T-cell (primary cell): ENCODE measurements around the gene WIPF2. TPM values are rescaled to one million over a fixed set of nuclear protein-coding genes. Genes with fewer than 3 reads are reported as not detected.

Experiments used
- ATAC-seq, 4 experiments: fragments of 200-7000 bp in 3 of 4; fragments of 150-1000 bp in 1 of 4; cut with Tn5 transposase; replicated peaks in 1 of 4; 1 replicate in 3 of 4; 2 replicates in 1 of 4; pipeline ENCODE4 v1.10.0; 2021; ENCODE audit warnings: moderate library complexity in 3 of 4, mild to moderate bottlenecking in 2 of 4, moderate number of reproducible peaks in 1 of 4
- CTCF ChIA-PET, 2 donors: fragments of 300-600 bp; sonication (Branson Sonifier 250); formaldehyde crosslinking; loops; one replicate each; lab custom pipeline; 2022; ENCODE audit warnings: antibody characterized with exemption in 2 of 2; lab: Charles Lee
- POLR2A ChIA-PET, 2 donors: fragments of 300-600 bp; sonication (Branson Sonifier 250); formaldehyde crosslinking; loops; one replicate each; lab custom pipeline; 2022; ENCODE audit warnings: antibody characterized with exemption in 2 of 2; lab: Charles Lee
- DNase-seq, 35 experiments: peaks; one replicate each; pipeline versions ENCODE4 v3.0.0 to v3.0.0-alpha.2; 2013 to 2023
- H3K27ac ChIP-seq: one replicate; pipeline ENCODE4 v1.5.1; 2013; ENCODE audit warnings: low read length
- H3K27me3 ChIP-seq, 2 experiments: replicated peaks in 1 of 2; 1 replicate in 1 of 2; 2 replicates in 1 of 2; pipeline versions ENCODE4 v1.6.1 to v1.7.0; 2013; ENCODE audit warnings: low read length in 1 of 2, mixed read lengths in 1 of 2; ENCODE audit not compliant: control insufficient read depth in 2 of 2, insufficient read depth in 2 of 2; ENCODE audit errors: extremely low read depth in 1 of 2
- H3K36me3 ChIP-seq, 2 donors: 1 replicate in 1 of 2; 2 replicates in 1 of 2; pipeline versions ENCODE4 v1.6.1 to v1.7.0; 2013; ENCODE audit warnings: low read length in 1 of 2; ENCODE audit not compliant: control insufficient read depth in 2 of 2, insufficient read depth in 1 of 2; ENCODE audit errors: extremely low read depth in 1 of 2
- H3K4me1 ChIP-seq, 2 experiments: 1 replicate in 1 of 2; 2 replicates in 1 of 2; pipeline versions ENCODE4 v1.6.1 to v1.7.0; 2013; ENCODE audit warnings: low read length in 2 of 2, mixed read lengths in 1 of 2; ENCODE audit not compliant: insufficient read depth in 2 of 2, control insufficient read depth in 1 of 2; ENCODE audit errors: extremely low read depth in 1 of 2
- H3K4me3 ChIP-seq, 2 donors: 1 replicate in 1 of 2; 2 replicates in 1 of 2; pipeline versions ENCODE4 v1.5.1 to v1.7.0; 2013; ENCODE audit warnings: mild to moderate bottlenecking in 2 of 2, low read length in 1 of 2, moderate library complexity in 1 of 2; ENCODE audit not compliant: control insufficient read depth in 1 of 2; ENCODE audit errors: extremely low read depth in 1 of 2
- H3K9me3 ChIP-seq: 2 replicates; pipeline ENCODE4 v1.7.0; 2013
- H3K27ac Mint-ChIP-seq, 2 donors: one replicate each; pipeline ENCODE4 v1.8.0; 2020 to 2021; ENCODE audit warnings: mild to moderate bottlenecking in 2 of 2, mixed read lengths in 2 of 2
- H3K27me3 Mint-ChIP-seq, 2 donors: one replicate each; pipeline ENCODE4 v1.8.0; 2021 to 2022; ENCODE audit warnings: mixed read lengths in 2 of 2
- H3K36me3 Mint-ChIP-seq: one replicate; pipeline ENCODE4 v1.8.0; 2021; ENCODE audit warnings: mixed read lengths
- H3K4me1 Mint-ChIP-seq, 3 donors: one replicate each; pipeline ENCODE4 v1.8.0; 2020 to 2022; ENCODE audit warnings: mixed read lengths in 3 of 3, mild to moderate bottlenecking in 1 of 3
- H3K4me3 Mint-ChIP-seq, 3 donors: one replicate each; pipeline ENCODE4 v1.8.0; 2020 to 2022; ENCODE audit warnings: mild to moderate bottlenecking in 3 of 3, mixed read lengths in 3 of 3, moderate library complexity in 3 of 3
- H3K9me3 Mint-ChIP-seq, 3 donors: one replicate each; pipeline ENCODE4 v1.8.0; 2020 to 2022; ENCODE audit warnings: mixed read lengths in 3 of 3
- WGBS: methylation state at CpG from one replicate; pipeline ENCODE4 v1.1.5; 2013; ENCODE audit warnings: missing lambda C conversion rate; ENCODE audit not compliant: insufficient coverage; 5-methylcytosine and 5-hydroxymethylcytosine counted together
- total RNA-seq, 35 experiments: library from RNA in 6 of 35; stranded (reverse) in 6 of 35; fragments of 120-200 nt in 1 of 35; gene quantifications; one replicate each; pipeline versions ENCODE4 v1.2.1 to v1.2.4 and lab custom pipeline; 2013 to 2026

WIPF2 gene, protein sequence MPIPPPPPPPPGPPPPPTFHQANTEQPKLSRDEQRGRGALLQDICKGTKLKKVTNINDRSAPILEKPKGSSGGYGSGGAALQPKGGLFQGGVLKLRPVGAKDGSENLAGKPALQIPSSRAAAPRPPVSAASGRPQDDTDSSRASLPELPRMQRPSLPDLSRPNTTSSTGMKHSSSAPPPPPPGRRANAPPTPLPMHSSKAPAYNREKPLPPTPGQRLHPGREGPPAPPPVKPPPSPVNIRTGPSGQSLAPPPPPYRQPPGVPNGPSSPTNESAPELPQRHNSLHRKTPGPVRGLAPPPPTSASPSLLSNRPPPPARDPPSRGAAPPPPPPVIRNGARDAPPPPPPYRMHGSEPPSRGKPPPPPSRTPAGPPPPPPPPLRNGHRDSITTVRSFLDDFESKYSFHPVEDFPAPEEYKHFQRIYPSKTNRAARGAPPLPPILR
- total RNA-seq: 10 to 100 TPM; 23.1 to 42.1 (median 32.1) TPM
- total RNA-seq (2013): 15.1 TPM
- total RNA-seq (lab: John Stamatoyannopoulos, UW): 39.6 to 68.3 (median 54.8) reads per million in 29 experiments

DNA sequence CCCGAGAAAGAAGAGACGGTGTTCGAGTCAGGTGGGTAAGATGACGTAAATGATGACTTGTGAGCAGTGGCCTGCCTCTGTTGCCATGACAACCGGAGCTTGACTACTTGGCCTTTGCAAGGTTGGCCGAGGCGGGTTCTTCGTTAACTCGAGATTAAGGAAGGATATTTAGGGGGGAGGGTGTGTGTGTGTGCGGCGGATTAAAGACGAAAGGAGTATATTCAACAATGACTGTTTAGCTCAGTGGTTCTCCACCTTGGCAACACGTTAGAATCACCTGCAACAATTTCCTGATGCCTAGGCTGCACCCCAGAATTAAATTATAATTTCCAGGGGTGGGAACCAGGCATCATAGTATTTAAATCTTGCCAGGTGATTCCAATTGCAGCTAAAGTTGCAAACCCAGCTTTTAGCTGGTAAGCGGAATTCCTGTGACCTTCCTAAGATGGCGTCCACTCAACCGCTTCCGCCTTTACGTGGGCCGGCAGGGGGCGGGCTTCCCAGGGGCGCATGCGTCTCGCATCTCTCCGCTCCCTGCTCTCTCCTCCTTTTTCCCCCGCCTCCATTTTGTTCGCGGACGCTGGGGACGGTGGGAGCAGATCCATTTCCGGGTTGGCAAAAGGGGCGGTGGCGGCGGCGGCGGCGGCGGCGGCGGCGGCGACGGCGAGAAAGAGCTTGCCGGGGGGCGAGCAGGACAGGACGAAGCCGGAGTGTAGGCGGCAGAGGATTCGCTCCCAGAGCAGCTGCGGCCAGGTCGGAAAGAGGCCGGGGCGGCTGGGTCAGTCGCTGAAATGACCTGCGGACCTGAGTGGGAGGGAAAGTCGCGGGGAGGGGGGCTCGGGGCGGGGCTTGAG is at the start of gene WIPF2:
Gene WIPF2 (plus strand): TSS at position 565 of the 854 bp plus-strand sequence. CDS start 37,156 bp downstream, outside the sequence.
- peaks cover 8 to 24% of the 10 kb centered on the region in 2 experiments for H3K4me1 ChIP-seq
- H3K4me1 Mint-ChIP-seq: peaks cover 26 to 42% (median 30%) of the 10 kb centered on the region in 3 donors
- peaks cover 3% of the 10 kb centered on the region for H3K36me3 Mint-ChIP-seq
- no peaks in the 10 kb centered on the region for H3K27me3 Mint-ChIP-seq
- 2% methylated on average over 50 of the region's 59 CpGs for WGBS
- ChIA-PET CTCF (interaction anchor here in 1 of 2 donors (0.6 to 2.0 kb wide), 16 partner anchors 10 to 239 kb away, joined by 3 to 13 read pairs (median 4); partner anchors contain the start of genes CASC3, MED24 and PSMD3), POLR2A (interaction anchor here (0.5 to 1.0 kb wide), 10 partner anchors 8 to 1469 kb away, joined by 3 to 12 read pairs (median 3); partner anchors contain the start of gene CDK12 (in 1 of the 2))
- H3K27me3 ChIP-seq: no peaks in the 10 kb centered on the region
- H3K9me3 Mint-ChIP-seq: no peaks in the 10 kb centered on the region
- H3K27ac ChIP-seq: peak within 1 kb of the TSS; percentile 92
- ATAC-seq: peak; percentile 91 to 99 (median 97)
- H3K27ac Mint-ChIP-seq: peak within 1 kb of the TSS; percentile 100
- H3K36me3 ChIP-seq: no peaks in the 10 kb centered on the region
- DNase-seq: peak; percentile 91 to 98 (median 94)
- no peaks in the 10 kb centered on the region for H3K9me3 ChIP-seq
- peak within 1 kb of the TSS; percentile 50 to 71 for H3K4me3 ChIP-seq
- H3K4me3 Mint-ChIP-seq: peak within 1 kb of the TSS; percentile 87 to 98 (median 95)

- Histone ChIP-seq H3K9me3 (no peaks in the 10 kb centered on the region), H3K36me3 (peaks cover 13 to 71% of the 10 kb centered on the region in 2 donors), H3K27me3 (no peaks in the 10 kb centered on the region), H3K4me3 (no peak overlapping the region), H3K4me1 (peaks cover 0 to 3% of the 10 kb centered on the region in 2 experiments), H3K27ac (no peak overlapping the region)
- WGBS: no CpG with 5 or more reads among the region's 2 CpGs
- POLR2A ChIA-PET: interaction anchor here in 1 of 2 donors (0.9 kb wide), 1 partner anchor 57 kb away, joined by 5 read pairs; no protein-coding TSS in a partner anchor
- DNase-seq: no peak
- CTCF ChIA-PET: interaction anchor here (0.5 to 0.6 kb wide), 3 partner anchors 31 to 80 kb away, joined by 3 to 13 read pairs (median 4); no protein-coding TSS in a partner anchor
- Mint-ChIP-seq H3K36me3 (peaks cover 66% of the 10 kb centered on the region), H3K4me3 (no peak overlapping the region), H3K27me3 (no peaks in the 10 kb centered on the region), H3K27ac (no peak overlapping the region), H3K9me3 (no peaks in the 10 kb centered on the region), H3K4me1 (peaks cover 5 to 14% (median 12%) of the 10 kb centered on the region in 3 donors)
- no peak for ATAC-seq
Measured at GRCh38 chr17:40170325-40170724, 48.8 kb upstream of the WIPF2 start.

GRCh38 chr17:40171750-40172149 is 47.4 kb upstream of the WIPF2 start:
- peaks cover 0 to 7% of the 10 kb centered on the region in 2 experiments for H3K4me1 ChIP-seq
- POLR2A ChIA-PET: no interaction called here
- no peak overlapping the region for H3K4me3 ChIP-seq
- no peaks in the 10 kb centered on the region for H3K27me3 ChIP-seq
- ATAC-seq: no peak
- H3K4me1 Mint-ChIP-seq: peaks cover 6 to 7% (median 6%) of the 10 kb centered on the region in 3 donors
- CTCF ChIA-PET: no interaction called here
- DNase-seq: no peak
- H3K9me3 Mint-ChIP-seq: no peaks in the 10 kb centered on the region
- H3K27me3 Mint-ChIP-seq: no peaks in the 10 kb centered on the region
- H3K27ac ChIP-seq: no peak overlapping the region
- no CpG with 5 or more reads among the region's 1 CpG for WGBS
- H3K36me3 ChIP-seq: peaks cover 11 to 68% of the 10 kb centered on the region in 2 donors
- H3K27ac Mint-ChIP-seq: peak overlapping the region in 1 of 2 donors; percentile 39
- peaks cover 52% of the 10 kb centered on the region for H3K36me3 Mint-ChIP-seq
- H3K4me3 Mint-ChIP-seq: no peak overlapping the region
- H3K9me3 ChIP-seq: no peaks in the 10 kb centered on the region

DNA sequence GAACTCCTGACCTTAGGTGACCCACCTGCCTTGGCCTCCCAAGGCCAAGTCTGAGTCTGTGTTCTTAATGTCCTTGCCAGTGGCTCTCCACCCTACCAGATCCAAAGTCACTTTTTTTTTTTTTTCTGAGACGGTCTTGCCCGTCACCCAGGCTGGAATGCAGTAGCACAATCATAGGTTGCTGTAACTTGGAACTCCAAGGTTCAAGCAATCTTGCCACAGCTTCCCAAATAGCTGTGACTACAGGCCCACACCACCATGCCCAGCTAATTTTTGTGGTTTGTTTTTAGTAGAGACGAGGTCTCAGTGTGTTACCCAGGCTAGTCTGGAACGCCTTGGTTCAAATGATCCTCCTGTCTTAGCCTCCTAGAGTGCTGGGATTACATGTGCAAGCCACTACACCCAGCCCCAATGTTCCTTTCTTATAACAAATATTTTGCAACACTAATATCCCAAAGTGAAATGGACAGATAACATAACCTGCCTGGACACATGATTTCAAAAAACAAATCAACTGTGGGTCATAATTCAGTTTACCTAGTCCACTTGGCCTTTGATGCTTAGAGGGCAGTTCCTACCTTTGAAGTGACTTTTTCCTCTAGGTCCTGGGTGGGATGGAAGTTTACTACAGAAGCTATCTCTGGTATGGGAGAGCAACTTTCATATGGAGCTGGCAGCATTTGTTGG is 45.9 kb upstream of the WIPF2 start:
- WGBS: no CpG with 5 or more reads among the region's 4 CpGs
- DNase-seq (no peak), ATAC-seq (no peak)
- H3K4me1 Mint-ChIP-seq: peaks cover 7 to 10% (median 8%) of the 10 kb centered on the region in 3 donors
- no peak overlapping the region for H3K27ac Mint-ChIP-seq
- CTCF ChIA-PET: interaction anchor here (0.6 to 1.5 kb wide), 6 partner anchors 18 to 347 kb away, joined by 3 to 7 read pairs (median 4); no protein-coding TSS in a partner anchor
- H3K27ac ChIP-seq: no peak overlapping the region
- H3K4me3 ChIP-seq: no peak overlapping the region
- peaks cover 0 to 2% of the 10 kb centered on the region in 2 experiments for H3K27me3 ChIP-seq
- H3K4me1 ChIP-seq: peaks cover 0 to 21% of the 10 kb centered on the region in 2 experiments
- no peak overlapping the region for H3K4me3 Mint-ChIP-seq
- no peaks in the 10 kb centered on the region for H3K27me3 Mint-ChIP-seq
- peaks cover 0 to 54% of the 10 kb centered on the region in 2 donors for H3K36me3 ChIP-seq
- H3K9me3 ChIP-seq: no peaks in the 10 kb centered on the region
- H3K36me3 Mint-ChIP-seq: peaks cover 39% of the 10 kb centered on the region
- H3K9me3 Mint-ChIP-seq: no peaks in the 10 kb centered on the region
- POLR2A ChIA-PET: no interaction called here

GRCh38 chr17:40173778-40174135 is 45.3 kb upstream of the WIPF2 start:
- Histone ChIP-seq H3K4me1 (peaks cover 0 to 21% of the 10 kb centered on the region in 2 experiments), H3K27me3 (peaks cover 0 to 4% of the 10 kb centered on the region in 2 experiments), H3K27ac (no peak overlapping the region), H3K36me3 (peaks cover 0 to 49% of the 10 kb centered on the region in 2 donors), H3K9me3 (no peaks in the 10 kb centered on the region), H3K4me3 (no peak overlapping the region)
- no CpG with 5 or more reads among the region's 3 CpGs for WGBS
- POLR2A ChIA-PET: no interaction called here
- H3K27me3 Mint-ChIP-seq: no peaks in the 10 kb centered on the region
- H3K27ac Mint-ChIP-seq: no peak overlapping the region
- DNase-seq: no peak
- no peak for ATAC-seq
- CTCF ChIA-PET: interaction anchor here (0.6 to 1.5 kb wide), 6 partner anchors 17 to 347 kb away, joined by 3 to 10 read pairs (median 4); no protein-coding TSS in a partner anchor
- no peak overlapping the region for H3K4me3 Mint-ChIP-seq
- H3K4me1 Mint-ChIP-seq: peaks cover 6 to 10% (median 9%) of the 10 kb centered on the region in 3 donors
- H3K9me3 Mint-ChIP-seq: no peaks in the 10 kb centered on the region
- H3K36me3 Mint-ChIP-seq: peaks cover 34% of the 10 kb centered on the region
